Esophagus muscularis mucosa (tissue), 4 donors: Measurements from ENCODE around the gene CHRNA3. TPM values are rescaled to one million over a fixed set of nuclear protein-coding genes. Genes with fewer than 3 reads are reported as not detected.

Experiments
- DNase-seq: peaks from one replicate; pipeline ENCODE4 v3.0.0-alpha.2; 2017; ENCODE audit errors: extremely low spot score
- H3K27ac ChIP-seq, 4 donors: fragments of 200-600 bp; sonication (generic); replicated peaks in 1 of 4; 1 replicate in 3 of 4; 2 replicates in 1 of 4; pipeline ENCODE4 v1.5.1; 2016 to 2019; ENCODE audit warnings: mild to moderate bottlenecking in 1 of 4
- H3K27me3 ChIP-seq, 4 donors: fragments of 200-600 bp; sonication (generic); one replicate each; pipeline versions ENCODE4 v1.5.1 to v1.6.0; 2016 to 2019
- H3K36me3 ChIP-seq, 4 donors: fragments of 200-600 bp; sonication (generic); one replicate each; pipeline ENCODE4 v1.5.1; 2016 to 2019
- H3K4me1 ChIP-seq, 4 donors: fragments of 200-600 bp; sonication (generic); one replicate each; pipeline ENCODE4 v1.5.1; 2016 to 2019
- H3K4me3 ChIP-seq, 4 donors: fragments of 200-600 bp; sonication (generic); 1 replicate in 2 of 4; 2 replicates in 2 of 4; pipeline ENCODE4 v1.5.1; 2016 to 2019; ENCODE audit warnings: mild to moderate bottlenecking in 4 of 4, moderate library complexity in 1 of 4
- H3K9me3 ChIP-seq, 4 donors: fragments of 200-600 bp; sonication (generic); 1 replicate in 3 of 4; 2 replicates in 1 of 4; pipeline ENCODE4 v1.5.1; 2016 to 2019
- EP300 ChIP-seq: sonication (generic); formaldehyde crosslinking; IDR thresholded peaks from one replicate; pipeline ENCODE4 v1.6.1; 2017; ENCODE audit warnings: antibody characterized with exemption
- POLR2A ChIP-seq: fragments of 450-650 bp; IDR thresholded peaks from one replicate; pipeline ENCODE4 v1.6.1; 2017; ENCODE audit warnings: antibody characterized with exemption, moderate library complexity, mild to moderate bottlenecking, low read depth
- POLR2AphosphoS5 ChIP-seq, 2 donors: sonication (generic); formaldehyde crosslinking; IDR thresholded peaks; one replicate each; pipeline ENCODE4 v1.6.1; 2017; ENCODE audit warnings: antibody characterized with exemption in 2 of 2
- WGBS: methylation state at CpG from one replicate; pipeline ENCODE4 v1.1.5; 2018; 5-methylcytosine and 5-hydroxymethylcytosine counted together
- intact Hi-C: fragments of 100-400 bp; cut with DNase I; formaldehyde crosslinking; loops from one replicate; pipeline ENCODE4 v1.15.1; 2023
- total RNA-seq, 4 donors: library from RNA; depleted of rRNA; stranded (reverse); fragments of >200 nt; gene quantifications; one replicate each; pipeline versions ENCODE4 v1.1.0 to v1.2.1, GENCODE V29; 2016
- TF ChIP-seq, protein P1 (sequence below), 3 experiments: fragments of 200-600 bp in 2 of 3; fragments of 450-650 bp in 1 of 3; sonication (generic) in 2 of 3; IDR thresholded peaks; one replicate each; pipeline ENCODE4 v1.5.1; 2017 to 2019; ENCODE audit warnings: antibody characterized with exemption in 3 of 3, mild to moderate bottlenecking in 2 of 3, moderate library complexity in 1 of 3

The CHRNA3 gene
- total RNA-seq, 4 donors from 2014 or later: 1.9 to 3.5 (median 3.1) TPM

DNA sequence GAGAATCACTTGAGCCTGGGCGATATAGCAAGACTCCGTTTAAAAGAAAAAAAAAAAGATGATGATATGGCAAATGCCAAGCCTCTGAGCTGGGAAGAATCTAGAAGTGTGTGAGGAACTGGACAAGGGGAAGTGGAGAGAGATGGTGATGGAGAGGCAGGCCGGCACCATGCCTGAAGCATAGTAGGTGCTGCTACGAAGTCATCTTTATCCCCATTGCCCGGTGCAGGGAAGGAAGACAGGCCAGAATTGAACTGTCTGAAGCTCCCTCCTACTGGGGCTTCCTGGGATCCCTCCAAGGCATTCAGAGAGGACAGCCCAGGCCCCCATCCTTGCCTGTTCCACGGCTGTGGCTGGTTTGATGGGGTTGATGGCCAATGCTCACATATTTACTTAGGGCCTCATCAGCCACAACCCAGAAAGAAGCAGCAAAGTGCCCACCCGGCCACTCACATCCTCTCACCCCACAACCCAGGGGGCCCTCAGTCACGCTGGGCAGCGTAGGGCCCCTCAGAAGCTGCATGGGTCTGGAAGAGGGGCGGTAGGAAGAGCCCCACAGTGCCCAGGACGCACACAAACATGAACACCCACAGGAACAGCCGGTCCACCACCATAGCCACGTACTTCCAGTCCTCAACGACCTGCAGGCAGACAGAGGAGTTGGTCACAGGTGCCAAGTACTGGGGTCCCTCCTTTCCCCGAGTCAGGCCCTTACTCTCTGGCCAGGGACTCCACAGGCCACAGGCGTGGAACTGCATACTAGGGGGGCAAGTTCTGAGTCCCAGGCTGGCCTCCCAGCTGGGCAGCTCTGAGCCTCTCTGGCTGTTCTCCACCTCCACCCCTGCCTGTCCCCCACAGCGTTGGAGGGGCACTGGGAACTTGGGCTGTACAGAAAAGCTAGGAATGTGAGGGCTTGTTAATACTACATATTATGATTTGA is 4.1 kb upstream of the CHRNA3 start:
- H3K27me3 ChIP-seq: peaks cover 0 to 69% (median 18%) of the 10 kb centered on the region in 4 donors
- intact Hi-C loops: no loop called here
- no peaks in the 10 kb centered on the region for H3K9me3 ChIP-seq
- peaks cover 5 to 14% (median 13%) of the 10 kb centered on the region in 4 donors for H3K4me1 ChIP-seq
- no peaks in the 10 kb centered on the region for H3K36me3 ChIP-seq
- no peak overlapping the region for H3K4me3 ChIP-seq
- no peak for DNase-seq
- WGBS: 93% methylated on average over 12 of the region's 17 CpGs
- H3K27ac ChIP-seq: no peak overlapping the region
- TF ChIP-seq EP300: no peak
- no peak for TF ChIP-seq POLR2A
- TF ChIP-seq, protein P1, sequence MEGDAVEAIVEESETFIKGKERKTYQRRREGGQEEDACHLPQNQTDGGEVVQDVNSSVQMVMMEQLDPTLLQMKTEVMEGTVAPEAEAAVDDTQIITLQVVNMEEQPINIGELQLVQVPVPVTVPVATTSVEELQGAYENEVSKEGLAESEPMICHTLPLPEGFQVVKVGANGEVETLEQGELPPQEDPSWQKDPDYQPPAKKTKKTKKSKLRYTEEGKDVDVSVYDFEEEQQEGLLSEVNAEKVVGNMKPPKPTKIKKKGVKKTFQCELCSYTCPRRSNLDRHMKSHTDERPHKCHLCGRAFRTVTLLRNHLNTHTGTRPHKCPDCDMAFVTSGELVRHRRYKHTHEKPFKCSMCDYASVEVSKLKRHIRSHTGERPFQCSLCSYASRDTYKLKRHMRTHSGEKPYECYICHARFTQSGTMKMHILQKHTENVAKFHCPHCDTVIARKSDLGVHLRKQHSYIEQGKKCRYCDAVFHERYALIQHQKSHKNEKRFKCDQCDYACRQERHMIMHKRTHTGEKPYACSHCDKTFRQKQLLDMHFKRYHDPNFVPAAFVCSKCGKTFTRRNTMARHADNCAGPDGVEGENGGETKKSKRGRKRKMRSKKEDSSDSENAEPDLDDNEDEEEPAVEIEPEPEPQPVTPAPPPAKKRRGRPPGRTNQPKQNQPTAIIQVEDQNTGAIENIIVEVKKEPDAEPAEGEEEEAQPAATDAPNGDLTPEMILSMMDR (IDR thresholded peaks at IDR 0.05): no peak
- no peak for TF ChIP-seq POLR2AphosphoS5 (IDR thresholded peaks at IDR 0.05)

DNA sequence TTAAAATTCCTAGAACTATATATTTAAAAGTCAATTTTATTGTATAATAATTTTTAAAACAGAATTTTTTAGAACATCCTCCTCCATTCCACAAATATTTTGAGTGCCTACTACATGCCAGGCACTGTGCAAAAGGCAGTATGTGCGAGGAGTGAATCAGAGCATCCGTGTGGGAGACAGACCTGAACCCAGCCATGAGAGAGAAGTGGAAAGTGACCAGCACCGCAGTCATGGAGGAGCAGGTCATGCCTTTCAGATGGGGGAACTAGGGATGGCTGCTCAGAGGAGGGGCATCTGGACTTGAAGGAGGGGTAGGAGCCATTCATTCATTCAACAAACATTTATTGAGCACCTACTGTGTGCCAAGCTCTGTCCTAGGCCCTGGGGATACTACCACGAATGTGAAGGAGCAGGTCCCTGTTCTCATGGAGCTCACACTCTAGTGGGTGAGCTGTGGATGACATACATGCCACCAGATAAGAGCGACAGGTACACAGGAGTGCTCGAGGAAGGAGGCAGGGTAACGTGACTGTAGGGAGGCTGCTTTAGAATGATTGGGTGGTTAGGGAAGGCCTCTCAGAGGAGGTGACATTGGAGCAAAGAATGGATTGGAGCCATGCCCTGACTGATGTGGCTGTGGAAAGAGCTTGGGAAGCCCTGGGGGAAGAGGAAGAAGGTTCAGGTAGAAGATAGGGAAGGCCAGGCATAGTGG is 3.1 kb upstream of the CHRNA3 start:
- 92% methylated on average over 7 of the region's 7 CpGs for WGBS
- no peaks in the 10 kb centered on the region for H3K9me3 ChIP-seq
- H3K36me3 ChIP-seq: no peaks in the 10 kb centered on the region
- H3K27me3 ChIP-seq: peaks cover 0 to 71% (median 26%) of the 10 kb centered on the region in 4 donors
- no peak for DNase-seq
- intact Hi-C loops: no loop called here
- H3K4me3 ChIP-seq: no peak overlapping the region
- peaks cover 8 to 24% (median 21%) of the 10 kb centered on the region in 4 donors for H3K4me1 ChIP-seq
- TF ChIP-seq EP300 (no peak), POLR2A (no peak), POLR2AphosphoS5 (IDR thresholded peaks at IDR 0.05) (no peak)
- TF ChIP-seq, protein P1 (IDR thresholded peaks at IDR 0.05): no peak
- H3K27ac ChIP-seq: no peak overlapping the region

DNA sequence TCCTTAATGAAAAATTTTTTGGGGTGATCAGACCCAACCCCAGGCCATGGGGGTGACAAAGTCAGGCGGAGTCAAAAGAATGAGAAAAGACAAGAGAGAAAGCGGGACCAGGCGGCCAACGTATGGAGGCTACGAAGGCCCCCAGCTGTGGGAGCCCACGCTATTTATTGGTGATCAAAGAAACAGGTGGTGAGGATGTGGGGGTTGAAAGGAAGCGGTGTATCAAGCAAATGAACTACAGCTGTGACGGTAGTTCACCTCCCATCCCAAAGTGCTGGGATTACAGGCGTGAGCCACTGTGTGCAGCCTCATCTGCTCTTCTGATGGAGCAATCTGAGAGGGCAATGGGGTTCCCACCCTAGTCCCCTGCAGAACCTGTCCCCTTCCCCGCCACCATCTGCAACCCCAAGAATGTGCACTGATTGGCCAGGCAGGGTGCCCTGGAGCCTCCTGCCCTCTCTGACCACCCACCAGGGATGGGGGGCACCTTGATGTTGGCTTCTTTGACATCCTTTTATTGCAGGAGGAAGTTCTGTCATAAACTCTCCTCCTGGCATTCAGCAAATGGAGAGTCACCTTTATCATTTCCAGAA is 1.1 kb upstream of the CHRNA3 start:
- Histone ChIP-seq H3K27ac (no peak overlapping the region), H3K4me1 (peaks cover 12 to 29% (median 27%) of the 10 kb centered on the region in 4 donors), H3K4me3 (no peak overlapping the region), H3K27me3 (peaks cover 0 to 58% (median 26%) of the 10 kb centered on the region in 4 donors), H3K36me3 (no peaks in the 10 kb centered on the region), H3K9me3 (no peaks in the 10 kb centered on the region)
- WGBS: 79% methylated on average over 8 of the region's 10 CpGs
- intact Hi-C loops: no loop called here
- no peak for DNase-seq
- TF ChIP-seq POLR2A (no peak), POLR2AphosphoS5 (IDR thresholded peaks at IDR 0.05) (no peak), EP300 (no peak)
- TF ChIP-seq, protein P1 (IDR thresholded peaks at IDR 0.05): no peak

DNA sequence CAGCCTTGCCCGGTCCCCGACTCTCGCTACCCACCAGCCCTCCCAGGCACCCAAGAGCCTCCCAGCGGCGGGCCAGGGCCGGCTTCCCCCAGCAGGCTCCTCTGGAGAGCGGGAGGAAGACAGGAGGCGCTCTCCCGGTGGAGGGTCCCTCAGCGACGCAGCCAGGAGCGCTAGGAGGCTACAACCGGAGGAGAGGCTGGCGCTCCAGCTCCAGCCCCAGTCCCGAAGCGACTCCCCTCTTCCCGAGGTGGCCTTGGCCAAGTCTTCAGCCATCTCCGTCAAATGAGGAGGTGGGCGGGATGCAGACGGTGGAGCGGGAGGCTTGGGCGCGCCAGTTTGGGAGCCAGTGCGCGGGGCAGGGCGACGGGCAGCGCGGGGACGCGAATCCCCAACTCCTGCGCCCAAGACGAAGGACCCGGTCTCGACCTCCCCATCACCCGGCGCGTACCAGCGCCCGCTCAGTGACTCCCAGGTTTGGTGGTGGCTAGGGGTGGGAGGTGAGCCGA is 722 bp downstream of the CHRNA3 start:
- no peak for TF ChIP-seq POLR2A
- H3K36me3 ChIP-seq: no peaks in the 10 kb centered on the region
- intact Hi-C loops: no loop called here
- DNase-seq: no peak
- H3K9me3 ChIP-seq: no peaks in the 10 kb centered on the region
- peaks cover 12 to 29% (median 27%) of the 10 kb centered on the region in 4 donors for H3K4me1 ChIP-seq
- peak overlapping the region; percentile 38 to 47 (median 42) for H3K4me3 ChIP-seq
- no peak overlapping the region for H3K27ac ChIP-seq
- WGBS: 4% methylated on average over 9 of the region's 41 CpGs
- peaks cover 0 to 57% (median 26%) of the 10 kb centered on the region in 4 donors for H3K27me3 ChIP-seq
